K562 (cell line): ENCODE results near the gene NPHP3. TPM values are rescaled to one million over a fixed set of nuclear protein-coding genes. Genes with fewer than 3 reads are reported as not detected.

ENCODE experiments used
- ATAC-seq: fragments of 200-7000 bp; cut with Tn5 transposase; 3 replicates; pipeline ENCODE4 v1.9.1; 2020; ENCODE audit warnings: moderate library complexity
- BruUV-seq: library from RNA; stranded (reverse); fragments of 400-500 nt; replicated peaks from 2 replicates; lab custom pipeline; 2021; lab: Mats Ljungman, UMichigan
- CTCF ChIA-PET: fragments of 300-600 bp; formaldehyde crosslinking; extraction: SDS; loops from one replicate; lab custom pipeline; 2021; ENCODE audit warnings: low intra/inter-chr PET ratio; lab: Yijun Ruan, JAX
- POLR2A ChIA-PET: fragments of 300-600, 350-650 bp; sonication (Branson Sonifier 250); formaldehyde crosslinking; extraction: SDS; loops from one replicate; lab custom pipeline; 2021; ENCODE audit warnings: antibody characterized with exemption, inconsistent platforms; lab: Yijun Ruan, JAX
- DNase-seq, 4 experiments: peaks; one replicate each; pipeline versions ENCODE4 v3.0.0 to v3.0.0-alpha.2; 2011 to 2018; ENCODE audit warnings: low spot score in 3 of 4, mixed read lengths in 3 of 4; ENCODE audit errors: extremely low read depth in 1 of 4
- FAIRE-seq: peaks from 2 replicates; lab custom pipeline; 2011; peaks lifted over from hg19 to GRCh38; lab: Jason Lieb, UNC
- H2AFZ ChIP-seq: 2 replicates; pipeline ENCODE4 v1.6.0; 2011; ENCODE audit warnings: low read depth, low read length, control low read depth, inconsistent platforms
- H3K27ac ChIP-seq: fragments of 200-600 bp; 3 replicates; pipeline ENCODE4 v1.8.0; 2011; ENCODE audit warnings: low read depth, mild to moderate bottlenecking, control low read depth, inconsistent platforms, low read length, moderate library complexity, mixed read lengths; ENCODE audit errors: extremely low read depth
- H3K27me3 ChIP-seq, 2 experiments: fragments of 300-600 bp in 1 of 2; 2 replicates in 1 of 2; 3 replicates in 1 of 2; pipeline versions ENCODE4 v1.6.0 to v1.8.0; 2011; ENCODE audit warnings: inconsistent platforms in 2 of 2, low read length in 2 of 2, mild to moderate bottlenecking in 1 of 2, mixed read lengths in 1 of 2, moderate library complexity in 1 of 2; ENCODE audit not compliant: control insufficient read depth in 2 of 2, insufficient read depth in 2 of 2
- H3K36me3 ChIP-seq: fragments of 300-600 bp; 3 replicates; pipeline ENCODE4 v1.8.0; 2011; ENCODE audit warnings: mild to moderate bottlenecking, low read length, inconsistent platforms; ENCODE audit not compliant: control insufficient read depth, insufficient read depth
- H3K4me1 ChIP-seq, 2 experiments: fragments of 200-600 bp in 1 of 2; replicated peaks in 1 of 2; 2 replicates in 1 of 2; 3 replicates in 1 of 2; pipeline versions ENCODE4 v1.5.1 to v1.8.0; 2011; ENCODE audit warnings: inconsistent platforms in 2 of 2, low read length in 2 of 2, mild to moderate bottlenecking in 1 of 2, mixed read lengths in 1 of 2, moderate library complexity in 1 of 2; ENCODE audit not compliant: control insufficient read depth in 2 of 2, insufficient read depth in 2 of 2
- H3K4me2 ChIP-seq: 2 replicates; pipeline ENCODE4 v1.6.1; 2011; ENCODE audit warnings: low read length, control low read depth, inconsistent platforms, mixed read lengths; ENCODE audit not compliant: insufficient read depth
- H3K4me3 ChIP-seq: fragments of 200-600 bp; sonication (generic), shearing (Covaris generic); 2 replicates; pipeline ENCODE4 v1.5.1; 2016; ENCODE audit warnings: control low read depth, inconsistent platforms
- H3K79me2 ChIP-seq: fragments of 200-600 bp; 3 replicates; pipeline ENCODE4 v1.8.0; 2011; ENCODE audit warnings: low read length, inconsistent platforms; ENCODE audit not compliant: control insufficient read depth, insufficient read depth
- H3K9ac ChIP-seq, 2 experiments: 2 replicates each; pipeline versions ENCODE4 v1.6.0 to v1.6.1; 2011; ENCODE audit warnings: low read depth in 2 of 2, low read length in 2 of 2, control low read depth in 1 of 2, inconsistent platforms in 1 of 2, mild to moderate bottlenecking in 1 of 2, mixed read lengths in 1 of 2; ENCODE audit not compliant: insufficient read depth in 1 of 2
- H3K9me1 ChIP-seq: one replicate; pipeline ENCODE4 v1.6.0; 2011; ENCODE audit warnings: inconsistent platforms, mild to moderate bottlenecking, low read length, moderate library complexity; ENCODE audit not compliant: control insufficient read depth, insufficient read depth
- H3K9me3 ChIP-seq: replicated peaks from 2 replicates; pipeline ENCODE4 v1.5.1; 2011; ENCODE audit warnings: low read depth, low read length, inconsistent platforms; ENCODE audit not compliant: control insufficient read depth, insufficient read depth
- H4K20me1 ChIP-seq: replicated peaks from 2 replicates; pipeline ENCODE4 v1.6.1; 2011; ENCODE audit warnings: low read length, inconsistent platforms, mixed read lengths; ENCODE audit not compliant: control insufficient read depth, insufficient read depth
- CREB3L1 ChIP-seq: fragments of 450-650 bp; IDR thresholded peaks from 2 replicates; pipeline ENCODE4 v1.6.1; 2014; ENCODE audit warnings: low read depth, mild to moderate bottlenecking, moderate library complexity, borderline replicate concordance
- CREM ChIP-seq: IDR thresholded peaks from 2 replicates; pipeline ENCODE4 v1.6.1; 2014; ENCODE audit warnings: antibody characterized with exemption, low read depth
- GATAD2A ChIP-seq: fragments of 450-650 bp; IDR thresholded peaks from 2 replicates; pipeline ENCODE4 v1.6.1; 2017
- ILK ChIP-seq: fragments of 450-650 bp; IDR thresholded peaks from 2 replicates; pipeline ENCODE4 v1.6.1; 2016; ENCODE audit warnings: missing genetic modification characterization, low read depth, mild to moderate bottlenecking, missing compliant biosample characterization, moderate library complexity, borderline replicate concordance
- KDM4B ChIP-seq, 2 experiments: fragments of 450-650 bp in 1 of 2; sonication (generic) in 1 of 2; IDR thresholded peaks; 2 replicates each; pipeline ENCODE4 v1.6.1; 2016 to 2017; ENCODE audit warnings: borderline replicate concordance in 2 of 2, antibody characterized with exemption in 1 of 2, low read depth in 1 of 2, mild to moderate bottlenecking in 1 of 2
- KLF1 ChIP-seq: fragments of 450-650 bp; IDR thresholded peaks from 2 replicates; pipeline ENCODE4 v1.6.1; 2016; ENCODE audit warnings: missing genetic modification characterization, missing compliant biosample characterization
- MEF2A ChIP-seq: IDR thresholded peaks from 2 replicates; pipeline ENCODE4 v1.6.1; 2011; ENCODE audit warnings: low read depth, mild to moderate bottlenecking, low read length, moderate library complexity; ENCODE audit not compliant: control insufficient read depth
- RBFOX2 ChIP-seq: fragments of 200-400 bp; formaldehyde crosslinking; IDR thresholded peaks from 2 replicates; pipeline ENCODE4 v1.6.1; 2017; ENCODE audit warnings: low read depth, mild to moderate bottlenecking, low read length, moderate library complexity
- RBM22 ChIP-seq: fragments of 200-400 bp; formaldehyde crosslinking; IDR thresholded peaks from 2 replicates; pipeline ENCODE4 v1.6.1; 2018; ENCODE audit warnings: low read length, low read depth; ENCODE audit not compliant: poor library complexity, severe bottlenecking
- RNF219 ChIP-seq: fragments of 250-450 bp; sonication (Bioruptor Pico); IDR thresholded peaks from 2 replicates; pipeline ENCODE4 v1.5.0; 2022; ENCODE audit warnings: mild to moderate bottlenecking
- SRF ChIP-seq, 2 experiments: fragments of 250-450, 450-650 bp in 1 of 2; sonication (Bioruptor Pico) in 1 of 2; sonication (generic) in 1 of 2; formaldehyde crosslinking; IDR thresholded peaks; 2 replicates each; pipeline versions ENCODE4 v1.5.0 to v1.5.1; 2020 to 2022; ENCODE audit warnings: mild to moderate bottlenecking in 1 of 2, missing genetic modification reagents in 1 of 2
- TCF7 ChIP-seq: sonication (generic); IDR thresholded peaks from 2 replicates; pipeline ENCODE4 v1.6.1; 2016; ENCODE audit warnings: antibody characterized with exemption, borderline replicate concordance
- THRA ChIP-seq: fragments of 450-650 bp; IDR thresholded peaks from 2 replicates; pipeline ENCODE4 v1.6.1; 2017; ENCODE audit warnings: mild to moderate bottlenecking, moderate library complexity
- THRAP3 ChIP-seq: fragments of 450-650 bp; IDR thresholded peaks from 2 replicates; pipeline ENCODE4 v1.6.1; 2016; ENCODE audit warnings: mild to moderate bottlenecking, inconsistent platforms, borderline replicate concordance
- ZFP1 ChIP-seq: fragments of 450-650 bp; formaldehyde crosslinking; IDR thresholded peaks from 2 replicates; pipeline ENCODE4 v1.4.0; 2020; ENCODE audit warnings: mild to moderate bottlenecking, mixed read lengths
- ZNF785 ChIP-seq: fragments of 250-450 bp; sonication (Bioruptor Pico); IDR thresholded peaks from 2 replicates; pipeline ENCODE4 v1.4.0; 2020; ENCODE audit warnings: mild to moderate bottlenecking
- in situ Hi-C: fragments of 300-500 bp; cut with MboI; formaldehyde crosslinking; loops from 4 replicates; pipeline ENCODE4 v1.15.0; 2018; ENCODE audit warnings: inconsistent platforms, mixed read lengths
- intact Hi-C: fragments of 100-400 bp; cut with micrococcal nuclease; formaldehyde crosslinking; loops from 2 replicates; pipeline ENCODE4 v1.14.2; 2022
- polyA plus RNA-seq, 8 experiments: library from polyadenylated mRNA; depleted of rRNA in 4 of 8; stranded (reverse) in 5 of 8; unstranded in 3 of 8; fragments of >200 nt; fragmentation: Nextera tagmentation in 2 of 8; fragmentation: Illumina TruSeq in 1 of 8; extraction: Ambion mirVana in 2 of 8; extraction: Trizol in 1 of 8; gene quantifications; 2 replicates each; pipeline versions ENCODE4 v1.2.1 to v1.2.3, GENCODE V29; 2011 to 2014; ENCODE audit warnings: inconsistent platforms in 1 of 8, missing spikeins in 1 of 8
- total RNA-seq, 7 experiments: library from RNA; depleted of rRNA in 6 of 7; stranded (reverse); fragments of >200 nt in 6 of 7; fragmentation: Illumina TruSeq in 2 of 7; extraction: Trizol in 2 of 7; gene quantifications; 2 replicates each; pipeline versions ENCODE4 v1.2.1 to v1.2.3, GENCODE V29; 2011 to 2021; ENCODE audit warnings: low replicate concordance in 1 of 7
- TF ChIP-seq, protein P1 (sequence below): IDR thresholded peaks from 3 replicates; pipeline ENCODE4 v1.6.1; 2011; ENCODE audit warnings: borderline replicate concordance, mild to moderate bottlenecking; ENCODE audit not compliant: insufficient read length, insufficient read depth

Gene NPHP3
- total and polyA plus RNA-seq, 9 of the 15 experiments (the other 6 are each of a cell fraction or from before 2014, with no cell fraction given) = 0.62 to 13.2 (median 5.8) TPM

DNA sequence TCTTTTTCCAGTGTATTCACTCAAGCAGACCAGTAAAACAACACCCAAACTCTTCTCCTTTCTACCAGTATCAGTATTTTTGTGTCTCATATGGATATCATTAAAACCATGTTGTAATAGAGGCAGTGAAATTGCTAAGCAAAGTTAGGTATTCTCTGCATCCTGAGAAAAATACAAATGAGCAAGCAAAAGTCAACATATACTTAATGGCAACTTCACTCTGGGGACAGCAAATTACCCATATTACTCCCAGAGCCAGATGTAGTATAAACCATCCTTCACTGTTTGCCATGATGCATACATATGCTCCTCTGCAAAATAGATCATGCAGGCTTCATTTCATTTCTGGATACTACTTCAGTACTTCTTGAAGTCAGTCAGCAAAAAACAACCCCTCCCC is 40.0 kb downstream of the NPHP3 start:
- DNase-seq (no peak), ATAC-seq (no peak), FAIRE-seq (no peak)
- H4K20me1 ChIP-seq = no peaks in the 10 kb centered on the region
- H3K79me2 ChIP-seq = no peaks in the 10 kb centered on the region
- no peak overlapping the region for H3K9ac ChIP-seq
- in situ Hi-C loops (no loop called here), intact Hi-C loops (no loop called here)
- BruUV-seq = no TSS peak
- POLR2A ChIA-PET = interaction anchor here (0.9 kb wide), 1 partner anchor 9 kb away, joined by 3 read pairs; no protein-coding TSS in a partner anchor
- no peaks in the 10 kb centered on the region for H3K4me1 ChIP-seq
- no peak overlapping the region for H3K4me3 ChIP-seq
- H3K27ac ChIP-seq = no peak overlapping the region
- no peaks in the 10 kb centered on the region for H3K9me3 ChIP-seq
- H3K27me3 ChIP-seq = no peaks in the 10 kb centered on the region
- no peak overlapping the region for H3K4me2 ChIP-seq
- CTCF ChIA-PET = no interaction called here
- H3K36me3 ChIP-seq = peaks cover 31% of the 10 kb centered on the region; the same call in 1 of the 3 replicates
- no peak overlapping the region for H2AFZ ChIP-seq
- no peaks in the 10 kb centered on the region for H3K9me1 ChIP-seq
- TF ChIP-seq CREM = no peak
- no peak for TF ChIP-seq MEF2A
- no peak for TF ChIP-seq THRA
- TF ChIP-seq RBFOX2 = no peak
- TF ChIP-seq ZNF785 (CRISPR knock-in tag) = no peak
- no peak for TF ChIP-seq KDM4B (IDR thresholded peaks at IDR 0.05; ENCODE audit: borderline replicate concordance in 2 of 2, low read depth in 1 of 2)
- TF ChIP-seq CREB3L1 = no peak
- TF ChIP-seq SRF (CRISPR knock-in tag; IDR thresholded peaks at IDR 0.05) = no peak
- no peak for TF ChIP-seq RBM22
- no peak for TF ChIP-seq ILK (tag)
- TF ChIP-seq GATAD2A = no peak
- no peak for TF ChIP-seq TCF7
- TF ChIP-seq, protein P1, sequence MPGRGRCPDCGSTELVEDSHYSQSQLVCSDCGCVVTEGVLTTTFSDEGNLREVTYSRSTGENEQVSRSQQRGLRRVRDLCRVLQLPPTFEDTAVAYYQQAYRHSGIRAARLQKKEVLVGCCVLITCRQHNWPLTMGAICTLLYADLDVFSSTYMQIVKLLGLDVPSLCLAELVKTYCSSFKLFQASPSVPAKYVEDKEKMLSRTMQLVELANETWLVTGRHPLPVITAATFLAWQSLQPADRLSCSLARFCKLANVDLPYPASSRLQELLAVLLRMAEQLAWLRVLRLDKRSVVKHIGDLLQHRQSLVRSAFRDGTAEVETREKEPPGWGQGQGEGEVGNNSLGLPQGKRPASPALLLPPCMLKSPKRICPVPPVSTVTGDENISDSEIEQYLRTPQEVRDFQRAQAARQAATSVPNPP = no peak
- no peak for TF ChIP-seq KLF1 (tag)
- TF ChIP-seq ZFP1 (CRISPR knock-in tag) = no peak
- no peak for TF ChIP-seq RNF219 (CRISPR knock-in tag)
- no peak for TF ChIP-seq THRAP3
